Gastroesophageal sphincter (tissue), 3 donors: ENCODE results near the gene HMOX2.

Source experiments
- CTCF ChIP-seq, 4 experiments: fragments of 200-600 bp in 2 of 4; fragments of 450-650 bp in 2 of 4; sonication (generic) in 1 of 4; IDR thresholded peaks; one replicate each; pipeline ENCODE4 v1.5.1; 2017 to 2019; ENCODE audit warnings: antibody characterized with exemption in 4 of 4, mild to moderate bottlenecking in 2 of 4, moderate library complexity in 2 of 4
- EP300 ChIP-seq: sonication (generic); formaldehyde crosslinking; IDR thresholded peaks from one replicate; pipeline ENCODE4 v1.6.1; 2017; ENCODE audit warnings: antibody characterized with exemption, mild to moderate bottlenecking
- POLR2A ChIP-seq, 2 donors: fragments of 450-650 bp; IDR thresholded peaks; one replicate each; pipeline ENCODE4 v1.6.1; 2017; ENCODE audit warnings: antibody characterized with exemption in 2 of 2, mild to moderate bottlenecking in 2 of 2, moderate library complexity in 1 of 2

- no peak for TF ChIP-seq CTCF (IDR thresholded peaks at IDR 0.05)
- no peak for TF ChIP-seq POLR2A (IDR thresholded peaks at IDR 0.05)
- TF ChIP-seq EP300 = no peak
Measured at GRCh38 chr16:4461250-4462085, 14.7 kb upstream of the HMOX2 start.
